ENCODE data around the gene ALAS1. TPM values are rescaled to one million over a fixed set of nuclear protein-coding genes. Genes with fewer than 3 reads are reported as not detected.

Gene ALAS1
- total and polyA plus RNA-seq, 2 of the 13 experiments (the other 11 are each of a cell fraction or from before 2014, with no cell fraction given): 36.0 to 43.2 TPM

DNA sequence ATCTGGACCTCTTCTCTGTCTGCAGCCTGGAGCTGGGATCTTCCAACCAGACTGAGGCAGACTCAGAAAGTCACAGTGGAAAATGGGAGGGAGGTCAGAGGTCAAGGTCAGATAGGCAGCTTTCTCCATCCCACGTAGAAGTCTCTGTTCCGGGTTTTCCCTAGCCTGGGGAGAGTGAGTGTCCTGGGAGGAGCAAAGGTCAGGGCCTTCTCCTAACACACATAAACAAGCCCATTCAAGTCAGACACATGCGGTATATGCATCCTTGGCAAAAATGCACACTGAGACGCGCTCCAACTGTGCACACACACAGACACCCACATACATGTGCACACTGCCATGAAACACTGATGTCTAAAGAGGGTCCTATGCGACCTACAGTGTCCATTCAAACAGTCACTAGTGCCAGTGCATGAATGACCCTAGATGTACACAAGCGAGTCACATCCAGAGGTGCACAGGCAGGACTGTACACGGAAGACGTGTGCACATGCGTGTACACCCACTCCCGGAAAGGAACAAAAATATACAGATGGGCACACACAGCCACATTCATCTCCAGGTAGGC, 40.3 kb downstream of the ALAS1 start (continued):
- TF ChIP-seq, protein P1, sequence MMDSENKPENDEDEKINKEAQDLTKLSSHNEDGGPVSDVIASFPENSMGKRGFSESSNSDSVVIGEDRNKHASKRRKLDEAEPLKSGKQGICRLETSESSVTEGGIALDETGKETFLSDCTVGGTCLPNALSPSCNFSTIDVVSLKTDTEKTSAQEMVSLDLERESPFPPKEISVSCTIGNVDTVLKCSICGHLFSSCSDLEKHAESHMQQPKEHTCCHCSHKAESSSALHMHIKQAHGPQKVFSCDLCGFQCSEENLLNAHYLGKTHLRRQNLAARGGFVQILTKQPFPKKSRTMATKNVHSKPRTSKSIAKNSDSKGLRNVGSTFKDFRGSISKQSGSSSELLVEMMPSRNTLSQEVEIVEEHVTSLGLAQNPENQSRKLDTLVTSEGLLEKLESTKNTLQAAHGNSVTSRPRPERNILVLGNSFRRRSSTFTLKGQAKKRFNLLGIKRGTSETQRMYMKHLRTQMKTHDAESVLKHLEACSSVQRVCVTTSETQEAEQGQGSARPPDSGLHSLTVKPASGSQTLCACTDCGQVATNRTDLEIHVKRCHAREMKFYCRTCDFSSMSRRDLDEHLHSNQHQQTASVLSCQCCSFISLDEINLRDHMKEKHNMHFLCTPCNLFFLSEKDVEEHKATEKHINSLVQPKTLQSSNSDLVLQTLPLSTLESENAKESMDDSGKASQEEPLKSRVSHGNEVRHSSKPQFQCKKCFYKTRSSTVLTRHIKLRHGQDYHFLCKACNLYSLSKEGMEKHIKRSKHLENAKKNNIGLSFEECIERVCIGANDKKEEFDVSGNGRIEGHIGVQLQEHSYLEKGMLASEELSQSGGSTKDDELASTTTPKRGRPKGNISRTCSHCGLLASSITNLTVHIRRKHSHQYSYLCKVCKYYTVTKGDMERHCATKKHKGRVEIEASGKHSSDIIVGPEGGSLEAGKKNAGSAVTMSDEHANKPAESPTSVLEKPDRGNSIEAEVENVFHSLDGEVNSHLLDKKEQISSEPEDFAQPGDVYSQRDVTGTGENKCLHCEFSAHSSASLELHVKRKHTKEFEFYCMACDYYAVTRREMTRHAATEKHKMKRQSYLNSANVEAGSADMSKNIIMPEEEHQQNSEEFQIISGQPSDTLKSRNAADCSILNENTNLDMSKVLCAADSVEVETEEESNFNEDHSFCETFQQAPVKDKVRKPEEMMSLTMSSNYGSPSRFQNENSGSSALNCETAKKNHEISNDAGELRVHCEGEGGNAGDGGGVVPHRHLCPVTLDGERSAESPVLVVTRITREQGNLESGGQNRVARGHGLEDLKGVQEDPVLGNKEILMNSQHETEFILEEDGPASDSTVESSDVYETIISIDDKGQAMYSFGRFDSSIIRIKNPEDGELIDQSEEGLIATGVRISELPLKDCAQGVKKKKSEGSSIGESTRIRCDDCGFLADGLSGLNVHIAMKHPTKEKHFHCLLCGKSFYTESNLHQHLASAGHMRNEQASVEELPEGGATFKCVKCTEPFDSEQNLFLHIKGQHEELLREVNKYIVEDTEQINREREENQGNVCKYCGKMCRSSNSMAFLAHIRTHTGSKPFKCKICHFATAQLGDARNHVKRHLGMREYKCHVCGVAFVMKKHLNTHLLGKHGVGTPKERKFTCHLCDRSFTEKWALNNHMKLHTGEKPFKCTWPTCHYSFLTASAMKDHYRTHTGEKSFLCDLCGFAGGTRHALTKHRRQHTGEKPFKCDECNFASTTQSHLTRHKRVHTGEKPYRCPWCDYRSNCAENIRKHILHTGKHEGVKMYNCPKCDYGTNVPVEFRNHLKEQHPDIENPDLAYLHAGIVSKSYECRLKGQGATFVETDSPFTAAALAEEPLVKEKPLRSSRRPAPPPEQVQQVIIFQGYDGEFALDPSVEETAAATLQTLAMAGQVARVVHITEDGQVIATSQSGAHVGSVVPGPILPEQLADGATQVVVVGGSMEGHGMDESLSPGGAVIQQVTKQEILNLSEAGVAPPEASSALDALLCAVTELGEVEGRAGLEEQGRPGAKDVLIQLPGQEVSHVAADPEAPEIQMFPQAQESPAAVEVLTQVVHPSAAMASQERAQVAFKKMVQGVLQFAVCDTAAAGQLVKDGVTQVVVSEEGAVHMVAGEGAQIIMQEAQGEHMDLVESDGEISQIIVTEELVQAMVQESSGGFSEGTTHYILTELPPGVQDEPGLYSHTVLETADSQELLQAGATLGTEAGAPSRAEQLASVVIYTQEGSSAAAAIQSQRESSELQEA (CRISPR knock-in tag; IDR thresholded peaks at IDR 0.05; ENCODE audit: not compliant biosample characterization): peak; percentile 13
- TF ChIP-seq ZNF605 (CRISPR knock-in tag; IDR thresholded peaks at IDR 0.05) (peak; percentile 67), ELF3 (CRISPR knock-in tag; IDR thresholded peaks at IDR 0.05) (peak; percentile 76), CHCHD3 (CRISPR knock-in tag; IDR thresholded peaks at IDR 0.05) (0 out of 2 replicates have a peak, but pooled peaks have one; percentile 57), GZF1 (CRISPR knock-in tag; IDR thresholded peaks at IDR 0.05) (no peak), HMG20A (CRISPR knock-in tag; IDR thresholded peaks at IDR 0.05; ENCODE audit: borderline replicate concordance) (0 out of 2 replicates have a peak, but pooled peaks have one; percentile 31), ZNF652 (CRISPR knock-in tag; IDR thresholded peaks at IDR 0.05; ENCODE audit: borderline replicate concordance, low read depth) (peak; percentile 48; the same call in 1 of the 2 replicates), ZNF296 (CRISPR knock-in tag; conservative IDR thresholded peaks at IDR 0.05) (no peak), NFKB2 (CRISPR knock-in tag; IDR thresholded peaks at IDR 0.05; ENCODE audit: borderline replicate concordance) (0 out of 2 replicates have a peak, but pooled peaks have one; percentile 45), LCORL (IDR thresholded peaks at IDR 0.05) (no peak), LCORL (CRISPR knock-in tag; IDR thresholded peaks at IDR 0.05) (peak; percentile 25; the same call in 1 of the 2 replicates), TOPORS (CRISPR knock-in tag; IDR thresholded peaks at IDR 0.05) (peak; percentile 70), CBFB (CRISPR knock-in tag; IDR thresholded peaks at IDR 0.05) (peak; percentile 45; the same call in 1 of the 2 replicates)
- TF ChIP-seq, protein P2, sequence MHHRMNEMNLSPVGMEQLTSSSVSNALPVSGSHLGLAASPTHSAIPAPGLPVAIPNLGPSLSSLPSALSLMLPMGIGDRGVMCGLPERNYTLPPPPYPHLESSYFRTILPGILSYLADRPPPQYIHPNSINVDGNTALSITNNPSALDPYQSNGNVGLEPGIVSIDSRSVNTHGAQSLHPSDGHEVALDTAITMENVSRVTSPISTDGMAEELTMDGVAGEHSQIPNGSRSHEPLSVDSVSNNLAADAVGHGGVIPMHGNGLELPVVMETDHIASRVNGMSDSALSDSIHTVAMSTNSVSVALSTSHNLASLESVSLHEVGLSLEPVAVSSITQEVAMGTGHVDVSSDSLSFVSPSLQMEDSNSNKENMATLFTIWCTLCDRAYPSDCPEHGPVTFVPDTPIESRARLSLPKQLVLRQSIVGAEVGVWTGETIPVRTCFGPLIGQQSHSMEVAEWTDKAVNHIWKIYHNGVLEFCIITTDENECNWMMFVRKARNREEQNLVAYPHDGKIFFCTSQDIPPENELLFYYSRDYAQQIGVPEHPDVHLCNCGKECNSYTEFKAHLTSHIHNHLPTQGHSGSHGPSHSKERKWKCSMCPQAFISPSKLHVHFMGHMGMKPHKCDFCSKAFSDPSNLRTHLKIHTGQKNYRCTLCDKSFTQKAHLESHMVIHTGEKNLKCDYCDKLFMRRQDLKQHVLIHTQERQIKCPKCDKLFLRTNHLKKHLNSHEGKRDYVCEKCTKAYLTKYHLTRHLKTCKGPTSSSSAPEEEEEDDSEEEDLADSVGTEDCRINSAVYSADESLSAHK (CRISPR knock-in tag; IDR thresholded peaks at IDR 0.05; ENCODE audit: borderline replicate concordance): no peak
- TF ChIP-seq, protein P3, sequence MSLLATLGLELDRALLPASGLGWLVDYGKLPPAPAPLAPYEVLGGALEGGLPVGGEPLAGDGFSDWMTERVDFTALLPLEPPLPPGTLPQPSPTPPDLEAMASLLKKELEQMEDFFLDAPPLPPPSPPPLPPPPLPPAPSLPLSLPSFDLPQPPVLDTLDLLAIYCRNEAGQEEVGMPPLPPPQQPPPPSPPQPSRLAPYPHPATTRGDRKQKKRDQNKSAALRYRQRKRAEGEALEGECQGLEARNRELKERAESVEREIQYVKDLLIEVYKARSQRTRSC (CRISPR knock-in tag; IDR thresholded peaks at IDR 0.05; ENCODE audit: low read depth): no peak
- TF ChIP-seq, protein P4, sequence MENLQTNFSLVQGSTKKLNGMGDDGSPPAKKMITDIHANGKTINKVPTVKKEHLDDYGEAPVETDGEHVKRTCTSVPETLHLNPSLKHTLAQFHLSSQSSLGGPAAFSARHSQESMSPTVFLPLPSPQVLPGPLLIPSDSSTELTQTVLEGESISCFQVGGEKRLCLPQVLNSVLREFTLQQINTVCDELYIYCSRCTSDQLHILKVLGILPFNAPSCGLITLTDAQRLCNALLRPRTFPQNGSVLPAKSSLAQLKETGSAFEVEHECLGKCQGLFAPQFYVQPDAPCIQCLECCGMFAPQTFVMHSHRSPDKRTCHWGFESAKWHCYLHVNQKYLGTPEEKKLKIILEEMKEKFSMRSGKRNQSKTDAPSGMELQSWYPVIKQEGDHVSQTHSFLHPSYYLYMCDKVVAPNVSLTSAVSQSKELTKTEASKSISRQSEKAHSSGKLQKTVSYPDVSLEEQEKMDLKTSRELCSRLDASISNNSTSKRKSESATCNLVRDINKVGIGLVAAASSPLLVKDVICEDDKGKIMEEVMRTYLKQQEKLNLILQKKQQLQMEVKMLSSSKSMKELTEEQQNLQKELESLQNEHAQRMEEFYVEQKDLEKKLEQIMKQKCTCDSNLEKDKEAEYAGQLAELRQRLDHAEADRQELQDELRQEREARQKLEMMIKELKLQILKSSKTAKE (CRISPR knock-in tag; IDR thresholded peaks at IDR 0.05; ENCODE audit: borderline replicate concordance): peak; percentile 74

All from HepG2 (cell line).